NCI-H2081 treated with DMSO at 0.1 percent for 48 hours (cell line): ENCODE measurements around the gene EPB41L4A.

Experiments used
- DNase-seq: peaks from one replicate; lab custom pipeline; 2025; lab: John Stamatoyannopoulos, UW

The EPB41L4A gene

DNA sequence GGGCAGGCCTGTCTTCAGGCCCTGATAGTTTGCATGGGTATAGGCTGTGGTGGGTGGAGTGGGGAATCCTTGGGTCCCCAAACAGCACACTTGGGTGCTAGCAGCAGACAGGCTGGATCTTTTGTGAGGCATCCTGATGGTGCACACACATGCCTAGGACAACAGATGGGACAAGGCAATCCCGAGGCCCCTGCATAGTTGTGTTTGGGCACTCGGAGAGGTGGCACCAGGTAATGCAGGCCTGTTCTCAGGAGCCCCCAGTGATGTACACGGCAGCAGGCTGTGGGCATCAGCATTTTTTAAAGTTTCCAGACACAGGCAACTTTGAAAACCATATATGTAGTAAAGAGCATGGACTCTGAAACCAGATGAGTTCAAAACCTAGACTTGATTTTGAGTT lies 65.4 kb downstream of the EPB41L4A start:
- DNase-seq = no peak

DNA sequence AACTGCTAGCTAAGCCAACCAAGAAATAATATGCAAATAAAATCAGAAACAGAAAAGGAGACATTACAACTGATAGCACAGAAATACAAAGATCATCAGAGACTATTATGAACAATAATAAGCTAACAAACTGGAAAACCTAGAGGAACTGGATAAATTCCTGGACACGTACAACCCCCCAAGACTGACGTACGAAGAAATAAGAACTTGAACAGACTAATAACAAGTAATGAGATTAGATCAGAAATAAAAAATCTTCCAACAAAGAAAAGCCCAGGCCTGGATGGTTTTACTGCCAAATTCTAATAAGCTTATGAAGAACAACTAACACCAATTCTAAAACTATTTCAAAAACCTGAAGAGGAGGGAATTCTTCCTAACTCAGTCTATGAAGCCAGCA lies 67.9 kb downstream of the EPB41L4A start:
- DNase-seq = no peak

DNA sequence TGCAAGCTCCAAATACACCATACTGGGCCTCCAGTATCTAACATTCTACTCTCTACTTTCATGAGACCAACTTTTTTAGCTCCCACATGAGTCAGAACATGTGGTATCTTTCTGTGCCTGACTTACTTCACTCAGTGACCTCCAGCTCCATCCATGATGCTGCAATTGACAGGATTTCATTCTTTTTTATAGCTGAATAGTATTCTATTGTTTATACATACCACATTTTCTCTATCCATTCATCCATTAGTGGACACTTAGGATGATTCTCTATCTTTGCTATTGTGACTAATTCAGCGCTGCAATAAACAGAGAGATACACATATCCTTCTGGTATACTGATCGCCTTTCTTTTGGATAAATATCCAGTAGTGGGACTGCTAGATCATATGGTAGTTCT lies 68.5 kb downstream of the EPB41L4A start:
- DNase-seq = no peak

DNA sequence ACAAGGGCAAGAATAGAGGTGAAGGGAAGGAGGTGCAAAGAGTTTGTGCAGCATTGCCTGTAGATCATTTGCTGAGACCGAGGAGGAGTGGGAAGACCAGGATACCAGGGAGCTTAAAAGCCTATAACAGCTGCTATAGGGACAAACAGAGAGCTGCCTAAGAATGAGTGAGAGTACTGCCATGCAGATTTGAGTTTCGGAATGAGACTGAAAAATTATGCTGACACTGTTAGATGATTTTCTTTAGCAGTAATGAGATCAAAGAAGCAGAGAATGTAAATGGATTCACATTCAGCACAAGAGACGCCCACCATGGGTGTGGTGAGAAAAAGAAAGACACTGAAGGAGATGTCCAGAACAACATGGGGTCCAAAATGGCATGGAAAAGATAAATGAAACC lies 69.7 kb downstream of the EPB41L4A start:
- DNase-seq = no peak

DNA sequence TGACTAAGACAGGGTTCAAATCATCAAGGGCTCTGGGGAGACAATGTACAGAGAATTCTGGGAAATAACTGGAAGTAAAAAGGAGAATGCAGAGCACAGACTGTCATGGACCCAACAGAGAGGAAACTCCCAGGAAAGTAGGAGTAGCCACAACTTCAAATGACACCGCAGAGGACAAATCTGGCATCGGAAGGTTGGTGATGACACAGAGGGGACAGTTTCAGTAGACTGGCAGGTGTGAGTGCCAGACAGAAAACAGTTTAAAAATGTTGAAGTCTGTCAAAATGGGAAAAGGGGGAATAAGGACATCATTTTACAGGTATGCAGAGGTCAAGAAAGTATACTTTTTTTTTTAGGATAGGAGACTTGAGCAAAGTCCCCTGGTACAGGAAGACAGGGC lies 70.2 kb downstream of the EPB41L4A start:
- DNase-seq = no peak

DNA sequence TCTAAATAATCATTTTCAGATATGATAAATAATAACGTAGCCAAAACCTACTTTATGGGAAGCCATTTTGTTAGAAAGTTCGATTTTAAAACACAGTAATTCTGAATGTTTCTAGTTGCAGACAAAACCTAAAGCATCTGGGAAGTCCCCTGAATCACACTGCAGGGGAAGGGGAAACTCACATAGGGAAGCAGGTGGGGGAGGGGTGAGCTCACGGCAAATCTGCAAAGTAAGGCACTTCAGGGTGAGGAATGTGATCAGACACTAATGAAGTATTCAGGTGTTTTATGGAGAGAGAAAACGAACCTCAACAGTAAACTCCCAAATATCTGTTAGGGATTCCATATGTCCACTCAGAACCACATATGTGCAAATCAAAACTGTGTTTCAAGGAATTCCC lies 70.7 kb downstream of the EPB41L4A start:
- DNase-seq = no peak

DNA sequence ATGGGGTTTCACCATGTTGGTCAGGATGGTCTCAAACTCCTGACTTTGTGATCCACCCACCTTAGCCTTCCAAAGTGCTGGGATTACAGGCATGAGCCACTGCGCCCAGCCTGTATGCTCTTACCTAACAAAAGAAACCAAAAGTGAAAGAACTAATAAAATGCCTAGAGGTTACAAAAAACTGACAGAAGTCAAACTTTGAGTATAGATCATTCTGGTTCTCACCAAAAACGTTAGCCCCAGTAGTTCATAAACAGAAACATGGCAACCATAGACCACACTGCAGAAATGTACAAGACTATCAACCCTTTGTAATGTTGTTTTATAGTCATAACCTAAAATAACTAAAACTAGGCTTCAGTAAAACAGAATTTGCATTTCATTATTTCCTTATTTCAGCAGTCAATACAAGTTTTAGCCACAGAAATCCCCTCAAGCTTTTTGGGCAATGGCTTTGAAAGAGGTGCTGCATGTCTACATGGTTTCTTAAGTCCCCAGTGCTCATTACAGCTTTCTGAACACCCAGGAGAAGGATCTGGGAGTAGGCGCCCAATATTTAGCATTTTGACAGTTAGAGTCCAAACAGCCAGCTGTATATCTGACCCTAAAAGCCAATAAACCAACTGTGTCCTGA lies 72.5 kb downstream of the EPB41L4A start:
- DNase-seq = no peak

DNA sequence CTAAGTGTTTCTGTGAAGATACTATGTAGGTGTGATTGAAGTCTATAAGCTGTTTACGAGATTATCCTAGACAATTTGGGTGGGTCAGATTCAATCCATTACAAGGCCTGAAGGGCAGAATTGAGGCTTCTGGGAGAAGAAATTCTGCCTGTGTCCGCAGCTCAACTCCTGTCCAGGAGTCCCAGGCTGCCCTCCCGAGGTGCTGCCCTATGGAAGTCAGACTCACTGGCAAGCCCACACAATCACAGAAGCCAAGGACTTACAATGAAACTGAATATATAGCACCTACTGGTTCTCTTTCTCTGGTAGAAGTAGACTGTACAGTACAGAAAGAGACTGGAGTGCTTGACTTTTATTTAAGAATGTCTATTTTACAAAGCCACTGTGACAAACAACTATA lies 74.5 kb downstream of the EPB41L4A start:
- DNase-seq = no peak

DNA sequence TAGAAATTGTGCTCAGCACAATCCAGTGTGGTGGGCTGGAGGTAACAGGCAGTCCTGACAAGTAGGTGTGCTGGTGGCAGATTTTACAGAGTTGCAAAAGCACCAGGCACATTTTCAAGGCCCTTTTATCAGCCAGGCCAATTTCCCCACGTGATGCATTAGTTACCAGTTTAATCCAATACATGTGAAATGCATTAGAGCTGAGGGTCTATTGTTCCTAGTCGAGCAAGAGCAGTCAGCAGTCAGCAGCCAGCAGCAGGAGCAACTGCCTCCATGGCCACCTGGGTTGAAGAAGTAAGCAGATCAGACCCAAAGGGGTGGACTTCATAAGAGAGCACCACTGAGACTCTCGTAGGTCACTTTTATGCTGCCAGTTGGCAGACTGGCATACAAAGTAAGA lies 76.7 kb downstream of the EPB41L4A start:
- DNase-seq = no peak

DNA sequence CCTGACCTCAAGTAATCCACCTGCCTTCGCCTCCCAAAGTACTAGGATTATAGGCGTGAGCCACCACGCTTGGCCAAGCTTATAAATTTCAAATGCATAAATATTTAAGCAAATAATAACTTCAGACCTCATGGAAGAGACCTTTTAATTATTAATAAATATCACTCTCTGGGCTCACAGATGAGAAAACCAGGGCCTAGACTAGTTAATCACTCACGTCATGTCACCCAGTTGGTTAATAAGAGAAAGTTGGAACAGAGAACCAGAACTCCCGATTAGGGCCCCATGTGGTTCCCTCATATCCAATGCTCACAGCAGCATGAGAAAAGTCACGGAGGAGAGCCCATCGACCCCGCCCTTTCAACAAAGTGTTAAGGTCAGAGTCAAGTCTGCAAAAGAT lies 79.3 kb downstream of the EPB41L4A start:
- no peak for DNase-seq

DNA sequence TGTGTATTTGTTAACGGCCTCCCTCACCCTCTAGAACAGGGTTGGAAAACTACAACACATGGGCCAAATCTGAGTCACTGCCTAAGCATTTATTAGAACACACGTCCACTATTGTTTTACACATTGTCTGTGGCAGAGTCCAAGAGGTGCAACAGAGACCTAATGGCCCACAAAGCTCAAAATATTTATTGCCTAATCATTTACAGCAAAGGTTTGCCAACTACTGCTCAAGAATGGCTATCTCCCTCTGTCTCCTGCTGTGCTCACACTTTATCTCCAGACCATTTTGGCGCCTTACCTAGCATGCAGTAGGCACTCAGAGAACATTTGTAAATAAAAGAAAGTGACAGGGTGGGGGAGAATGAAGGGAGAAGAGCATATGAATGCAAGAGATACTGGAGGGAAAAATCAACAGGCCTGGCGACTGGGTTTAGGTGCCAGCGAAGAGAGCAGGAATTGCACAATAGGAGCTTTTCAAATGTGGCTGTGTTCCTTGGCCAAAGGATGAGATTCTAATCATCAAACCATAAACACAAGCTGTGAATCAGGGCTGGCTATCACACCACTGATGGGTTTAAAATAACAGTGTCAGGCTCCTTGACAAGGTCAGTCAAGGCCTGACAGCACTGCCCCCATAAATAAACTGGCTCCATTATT lies 80.3 kb downstream of the EPB41L4A start:
- no peak for DNase-seq

DNA sequence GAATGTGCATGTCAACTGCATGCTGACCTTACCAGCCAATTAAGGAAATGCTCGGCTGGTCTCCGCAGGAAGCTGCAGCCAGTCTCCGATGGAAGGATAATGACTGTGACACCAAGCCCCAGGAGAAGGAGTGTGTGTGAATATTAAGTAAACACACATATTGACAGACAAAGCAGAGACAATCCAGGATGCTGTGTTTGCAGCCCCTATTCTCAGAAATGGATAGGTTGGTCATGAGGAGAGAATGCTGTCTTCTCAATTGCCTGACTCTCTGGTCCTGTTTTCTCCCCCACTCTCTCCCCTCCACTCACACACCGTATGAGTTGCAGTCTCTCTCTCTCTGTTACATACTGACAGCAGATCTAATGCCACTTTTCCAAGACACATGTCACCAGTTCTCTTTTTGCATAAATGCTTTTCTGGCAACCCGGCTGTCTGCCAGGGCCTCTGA lies 85.7 kb downstream of the EPB41L4A start:
- DNase-seq = no peak

DNA sequence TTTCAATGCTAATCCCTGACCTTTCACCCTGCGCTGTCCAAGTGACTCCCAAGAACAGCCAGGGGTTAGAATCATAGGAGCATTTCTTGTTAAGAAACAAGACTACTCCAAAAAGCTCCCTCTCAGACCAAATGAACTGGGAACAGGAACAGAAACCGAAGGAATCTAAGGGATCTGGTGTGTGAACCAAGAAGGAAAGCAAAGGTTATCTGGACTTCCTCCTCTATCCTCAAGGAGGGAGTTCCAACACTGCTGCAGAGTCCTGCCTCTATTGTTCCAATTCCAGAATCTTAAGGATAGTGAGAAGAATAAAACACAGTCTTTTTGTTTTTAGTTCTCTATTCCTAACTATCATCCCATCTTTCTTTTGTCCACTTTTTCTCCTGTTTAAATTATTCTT lies 87.2 kb downstream of the EPB41L4A start:
- DNase-seq = no peak

DNA sequence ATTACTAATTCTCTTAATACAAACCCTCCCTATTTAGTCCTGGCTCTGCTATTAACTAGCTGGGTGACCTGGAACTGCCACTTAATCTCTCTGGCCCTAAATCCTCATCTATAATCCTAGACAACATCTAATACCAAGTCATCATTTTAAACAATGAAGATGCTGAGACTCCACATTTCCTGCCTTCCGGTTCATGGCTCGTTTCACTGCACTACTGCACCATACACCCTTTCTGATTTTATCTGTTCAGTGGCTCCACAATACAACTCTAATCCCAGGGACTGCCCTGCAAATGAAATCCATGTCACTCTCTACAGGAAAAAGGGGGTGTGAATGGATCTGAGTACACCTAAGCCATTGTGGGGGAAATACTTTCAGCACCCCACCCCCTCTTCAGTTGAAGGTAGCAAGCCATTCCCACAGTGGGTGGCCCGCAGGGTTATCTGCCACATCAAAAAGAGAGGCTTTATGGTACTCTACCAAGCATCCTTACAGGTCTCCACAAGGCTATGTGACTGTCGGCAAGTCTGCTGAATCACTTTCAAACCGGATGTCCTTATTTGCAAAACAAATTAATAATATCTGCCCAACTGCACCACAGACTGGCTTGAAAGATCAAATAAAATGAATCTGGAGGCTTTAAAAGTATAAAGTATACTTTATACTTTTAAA lies 89.5 kb downstream of the EPB41L4A start:
- no peak for DNase-seq

DNA sequence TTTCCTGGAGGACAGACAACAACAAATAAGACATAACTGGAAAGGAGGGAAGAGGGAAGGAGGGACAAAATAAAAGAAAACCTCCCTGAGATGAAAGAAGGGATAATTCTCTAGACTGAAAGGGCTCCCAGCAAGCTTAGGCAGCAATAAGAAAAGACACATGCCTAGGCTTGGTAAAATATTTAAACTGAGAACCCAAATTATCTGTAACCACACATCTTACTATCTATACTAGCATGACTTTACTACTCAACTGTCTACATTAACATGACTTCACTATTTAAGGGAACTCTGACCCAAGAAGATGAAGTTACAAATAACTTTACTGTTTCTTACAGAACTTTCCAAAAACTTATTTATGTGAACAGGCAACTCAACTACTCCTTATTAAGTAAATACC lies 95.9 kb downstream of the EPB41L4A start:
- DNase-seq = no peak

DNA sequence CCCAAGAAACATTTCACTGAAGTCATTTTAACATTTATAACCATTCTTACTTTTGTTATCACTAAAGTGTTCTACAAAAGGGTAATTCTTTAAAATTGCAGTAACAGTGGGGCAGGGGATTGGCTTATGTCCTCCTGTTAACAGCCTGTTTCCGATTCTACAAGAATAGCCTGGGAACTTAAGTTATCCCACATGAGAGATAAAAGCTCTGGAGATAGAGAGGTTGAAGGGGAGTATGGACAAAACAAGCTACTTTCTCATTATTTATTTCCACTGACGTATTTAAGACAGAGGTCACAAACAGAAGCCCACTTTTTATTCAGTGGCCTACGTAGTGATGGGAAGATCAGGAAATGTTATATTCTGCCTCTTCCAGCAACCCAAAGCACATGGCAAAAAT lies 98.7 kb downstream of the EPB41L4A start:
- no peak for DNase-seq

DNA sequence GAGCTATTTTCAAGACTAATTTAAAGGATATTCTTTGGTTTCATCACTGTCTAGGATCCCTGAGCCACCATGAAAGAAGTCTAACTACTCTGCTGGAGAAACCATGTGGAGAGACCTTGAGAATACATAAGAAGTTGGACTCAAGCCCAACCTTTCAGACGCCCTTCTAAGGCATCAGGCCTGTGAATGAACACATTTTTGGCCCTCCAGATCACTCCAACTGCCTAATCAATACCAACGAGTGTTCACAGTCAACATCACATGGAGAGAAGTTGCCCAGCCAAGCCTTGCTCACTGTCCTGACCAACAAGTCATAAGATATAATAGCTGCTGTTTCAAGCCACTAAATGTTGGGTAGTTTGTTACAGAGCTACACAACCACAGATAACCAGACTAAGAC lies 100.7 kb downstream of the EPB41L4A start:
- no peak for DNase-seq

DNA sequence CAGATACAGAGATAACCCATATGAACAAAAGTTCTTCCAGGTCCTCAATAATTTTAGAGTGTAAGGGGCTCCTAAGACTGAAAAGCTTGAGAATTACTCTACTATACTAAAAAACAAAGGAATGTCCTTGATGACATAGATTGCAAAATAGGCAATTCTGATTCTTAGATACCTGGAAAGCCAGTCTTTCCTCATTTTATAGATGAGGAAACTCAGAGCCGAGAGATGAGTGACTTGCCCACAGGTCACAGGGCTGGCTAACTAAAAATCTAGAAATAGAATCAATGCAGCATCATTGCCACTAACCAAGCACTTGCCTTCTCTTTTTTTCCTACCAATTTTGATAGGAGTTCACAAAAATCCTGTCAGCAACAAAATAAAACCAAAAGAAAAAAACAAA lies 101.2 kb downstream of the EPB41L4A start:
- DNase-seq = no peak

DNA sequence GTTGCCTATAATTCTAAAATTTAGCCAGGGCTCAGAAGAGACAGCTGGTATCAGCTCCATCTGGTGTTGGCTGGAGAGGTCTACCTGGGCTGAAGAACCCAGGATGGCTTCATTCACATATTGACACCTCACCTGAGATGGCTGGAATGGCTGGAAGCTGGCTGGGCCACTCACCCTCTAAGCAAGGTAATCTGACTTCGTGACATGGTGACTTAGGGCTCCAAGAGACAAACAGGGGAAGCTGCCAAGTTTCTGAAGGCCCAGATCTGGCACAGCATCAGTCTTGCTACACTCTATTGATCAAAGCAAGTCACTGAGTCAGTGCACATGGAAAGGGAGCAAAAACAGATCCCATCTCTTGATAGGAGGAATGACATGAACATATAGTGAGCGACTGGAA lies 102.3 kb downstream of the EPB41L4A start:
- no peak for DNase-seq

DNA sequence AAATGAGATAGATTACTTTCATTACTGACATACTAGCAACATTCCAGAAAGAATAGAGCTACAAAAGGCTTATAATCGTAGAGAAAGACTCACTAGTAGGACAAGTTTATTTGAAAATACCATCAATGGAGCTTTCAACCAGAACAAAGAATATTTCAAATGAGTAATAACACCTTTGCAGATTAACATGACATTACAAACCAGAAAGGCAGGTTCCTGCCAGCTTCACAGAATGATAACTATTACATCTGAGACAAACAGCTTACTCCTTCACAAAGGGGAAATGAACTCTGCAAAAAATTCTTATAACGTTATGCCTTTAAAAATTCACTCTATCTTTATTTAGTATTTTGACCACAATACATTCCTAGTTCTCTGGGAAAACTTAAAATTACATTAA lies 103.1 kb downstream of the EPB41L4A start:
- DNase-seq = no peak

DNA sequence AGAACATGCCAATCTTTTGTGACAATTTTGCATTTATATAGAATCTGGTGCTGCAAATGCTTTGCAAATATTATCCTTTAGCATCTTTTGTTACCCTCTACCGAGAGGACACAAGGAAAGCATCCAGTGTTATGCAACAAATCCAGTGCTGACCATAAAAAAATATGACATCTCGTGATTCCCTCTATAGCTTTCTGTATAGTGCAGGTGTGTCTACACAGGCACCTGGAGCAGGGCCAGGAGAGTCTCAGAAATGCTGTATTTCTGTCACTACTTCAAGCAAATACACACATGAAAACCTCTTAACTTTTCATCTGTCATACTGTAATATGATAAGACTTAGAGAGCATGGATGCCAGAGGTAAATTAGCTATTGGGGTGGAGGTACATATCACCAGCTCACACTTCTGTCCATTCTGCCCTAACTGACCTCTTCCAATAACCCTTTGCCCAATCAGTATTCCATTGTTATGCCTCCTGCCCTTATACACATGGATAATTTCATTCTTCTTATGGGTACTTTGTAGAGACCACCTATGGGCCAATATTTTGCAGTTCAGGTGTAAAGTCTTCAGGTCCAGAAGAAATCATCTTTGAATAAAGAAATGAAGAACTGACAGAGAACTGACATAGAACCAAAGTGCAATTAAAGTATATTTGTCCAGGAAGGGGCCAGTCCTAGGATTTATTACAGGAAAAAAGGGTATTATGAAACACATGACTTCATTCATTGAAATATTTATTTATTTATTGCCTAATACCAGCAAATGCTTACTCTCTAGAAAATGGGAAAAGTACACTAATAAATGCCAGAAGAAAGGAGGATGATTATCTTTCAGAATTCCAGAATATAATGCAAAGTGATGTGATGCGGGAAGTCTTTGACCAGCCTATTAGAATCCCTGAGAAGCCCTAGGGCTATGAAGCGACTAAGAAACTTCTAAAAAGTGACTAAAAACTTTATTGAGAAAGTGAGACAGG lies 106.5 kb downstream of the EPB41L4A start:
- DNase-seq = no peak

DNA sequence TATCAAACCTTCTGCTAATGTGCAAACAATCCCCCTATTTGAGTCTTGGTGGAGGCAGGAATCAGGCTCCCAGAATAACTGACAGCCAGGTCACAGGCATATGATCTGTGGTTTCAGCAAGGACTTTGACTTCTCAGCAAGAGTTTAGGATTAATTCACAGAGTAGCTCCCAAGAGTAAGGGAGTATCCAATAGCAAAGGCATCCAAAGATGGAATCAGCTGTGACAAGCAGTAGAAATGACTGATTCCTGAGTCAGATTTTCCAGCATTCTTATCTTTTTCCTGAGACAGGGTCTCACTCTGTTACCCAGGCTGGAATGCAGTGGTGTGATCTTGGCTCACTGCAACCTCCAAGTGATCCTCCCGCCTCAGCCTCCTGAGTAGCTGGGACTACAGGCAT lies 108.3 kb downstream of the EPB41L4A start:
- DNase-seq = no peak
